ENCODE data around the gene SLC7A5. TPM values are rescaled to one million over a fixed set of nuclear protein-coding genes. Genes with fewer than 3 reads are reported as not detected.

The SLC7A5 gene
- total and polyA plus RNA-seq, 2 of the 13 experiments (the other 11 are each of a cell fraction or from before 2014, with no cell fraction given), result 79.6 to 155 TPM

- TF ChIP-seq GRHL1 (CRISPR knock-in tag; conservative IDR thresholded peaks at IDR 0.05), result no peak
- TF ChIP-seq ZNF709 (CRISPR knock-in tag; IDR thresholded peaks at IDR 0.05), result no peak
- no peak; the same call in 1 of the 2 replicates for TF ChIP-seq ZNF839 (CRISPR knock-in tag; IDR thresholded peaks at IDR 0.05; ENCODE audit: borderline replicate concordance)
- TF ChIP-seq FOXA1 (IDR thresholded peaks at IDR 0.05), result no peak
- TF ChIP-seq FOXA1 (CRISPR knock-in tag; IDR thresholded peaks at IDR 0.05), result peak; percentile 62
Measured at GRCh38 chr16:87855852-87856715, 13.2 kb downstream of the SLC7A5 start (continued).

GRCh38 chr16:87854907-87855683, 14.2 kb downstream of the SLC7A5 start:
- ChIA-PET CTCF (ENCODE audit: low intra/inter-chr PET ratio, low total read pairs) (no interaction called here), POLR2A (interaction anchor here (0.8 to 8.8 kb wide), 3 partner anchors 13 to 76 kb away, joined by 3 to 180 read pairs (median 8); partner anchors contain the start of gene SLC7A5)
- intact Hi-C loops (cut with micrococcal nuclease; ENCODE audit: unreplicated experiment), result loop anchor here (10.0 kb wide), 1 partner anchor 470 kb away; the partner anchor contains the start of gene FBXO31
- in situ Hi-C loops (cut with HindIII; ENCODE audit: extremely low pct_ligation_motif_present, low pct_unique_long_range_greater_than_20kb), result loop anchor here (5.0 to 25.0 kb wide), 2 partner anchors 78 to 468 kb away; partner anchors contain the start of genes FBXO31 and MAP1LC3B
- no peaks in the 10 kb centered on the region for H3K27me3 ChIP-seq (ENCODE audit: control insufficient read depth in 1 of 2, insufficient read depth in 2 of 2, low read length in 2 of 2)
- H3K4me3 ChIP-seq (replicated peaks in 1 of 3; ENCODE audit: insufficient read depth in 1 of 3, low read depth in 2 of 3, low read length in 3 of 3), result peak overlapping the region in 1 of 3 experiments; percentile 66; a peak in 2 of 6 replicates
- no TSS peak for BruUV-seq (replicated peaks)
- H3K9ac ChIP-seq (ENCODE audit: insufficient read depth, low read depth, low read length), result peak overlapping the region; percentile 61
- WGBS (ENCODE audit: low lambda C conversion rate), result 76% methylated on average over 17 of the region's 22 CpGs
- FAIRE-seq (no peak), DNase-seq (ENCODE audit: low spot score) (no peak), ATAC-seq (no peak)
- H4K20me1 ChIP-seq (ENCODE audit: insufficient read depth, low read length), result peaks cover 20% of the 10 kb centered on the region
- peak overlapping the region; percentile 98 for H3K27ac ChIP-seq (ENCODE audit: extremely low read length, insufficient read depth, low read length)
- no peaks in the 10 kb centered on the region for H3K9me3 ChIP-seq (ENCODE audit: low read length)
- H3K79me2 ChIP-seq (ENCODE audit: insufficient read depth, low read length), result peaks cover 93% of the 10 kb centered on the region
- H2AFZ ChIP-seq (ENCODE audit: low read length), result no peak overlapping the region
- peaks cover 15 to 36% of the 10 kb centered on the region in 2 experiments for H3K36me3 ChIP-seq (replicated peaks in 1 of 2; ENCODE audit: control insufficient read depth in 1 of 2, insufficient read depth in 2 of 2, low read length in 2 of 2)
- H3K4me2 ChIP-seq (ENCODE audit: low read depth, low read length), result peak overlapping the region; percentile 77
- peaks cover 100% of the 10 kb centered on the region for H3K4me1 ChIP-seq (ENCODE audit: insufficient read depth, low read length)
- TF ChIP-seq ZBTB20 (CRISPR knock-in tag; IDR thresholded peaks at IDR 0.05; ENCODE audit: borderline replicate concordance, low read depth), result peak; percentile 53; the same call in 1 of the 2 replicates
- no peak for TF ChIP-seq FOXO4 (CRISPR knock-in tag; conservative IDR thresholded peaks at IDR 0.05)
- TF ChIP-seq TRIM22 (IDR thresholded peaks at IDR 0.05), result no peak
- no peak for TF ChIP-seq ZBTB7B (CRISPR knock-in tag; IDR thresholded peaks at IDR 0.05)
- TF ChIP-seq ZNF709 (CRISPR knock-in tag; IDR thresholded peaks at IDR 0.05), result no peak
- no peak for TF ChIP-seq POLR2A (IDR thresholded peaks at IDR 0.05; ENCODE audit: insufficient read depth in 1 of 2, low read depth in 2 of 2, low read length in 2 of 2)
- no peak for TF ChIP-seq ZHX1 (CRISPR knock-in tag; IDR thresholded peaks at IDR 0.05; ENCODE audit: low read depth)
